HepG2 (cell line): ENCODE results near the gene U2SURP.

Experiments
- CBFB ChIP-seq: sonication (generic); formaldehyde crosslinking; IDR thresholded peaks from 2 replicates; pipeline ENCODE4 v1.4.0; 2020; ENCODE audit warnings: missing genetic modification reagents
- ZNF615 ChIP-seq: sonication (generic); formaldehyde crosslinking; IDR thresholded peaks from 2 replicates; pipeline ENCODE4 v1.5.0; 2020; ENCODE audit warnings: mild to moderate bottlenecking, missing genetic modification reagents, borderline replicate concordance

- TF ChIP-seq CBFB (CRISPR knock-in tag) (no peak), ZNF615 (CRISPR knock-in tag) (no peak)
Observed at GRCh38 chr3:143031327-143031726, 30.0 kb downstream of the U2SURP start.
